Activated B cell treated with CpG ODN at 0.5 μM for 24 hours (primary cell): ENCODE data around the gene HACD3. TPM values are rescaled to one million over a fixed set of nuclear protein-coding genes. Genes with fewer than 3 reads are reported as not detected.

Source experiments
- ATAC-seq: fragments of 200-7000 bp; cut with Tn5 transposase; one replicate; pipeline ENCODE4 v1.10.0; 2021; ENCODE audit warnings: low read depth, mild to moderate bottlenecking, moderate library complexity
- CTCF ChIA-PET: fragments of 350-600 bp; sonication (Branson Sonifier 250); formaldehyde crosslinking; loops from one replicate; lab custom pipeline; 2021; ENCODE audit warnings: antibody characterized with exemption; lab: Charles Lee
- POLR2A ChIA-PET: fragments of 350-600 bp; sonication (Branson Sonifier 250); formaldehyde crosslinking; loops from one replicate; lab custom pipeline; 2021; ENCODE audit warnings: antibody characterized with exemption; lab: Charles Lee
- DNase-seq: peaks from one replicate; pipeline ENCODE4 v3.0.0; 2022
- H3K27ac Mint-ChIP-seq: one replicate; pipeline ENCODE4 v1.8.0; 2020; ENCODE audit warnings: mixed read lengths
- H3K27me3 Mint-ChIP-seq: one replicate; pipeline ENCODE4 v1.8.0; 2021; ENCODE audit warnings: mixed read lengths
- H3K36me3 Mint-ChIP-seq: one replicate; pipeline ENCODE4 v1.8.0; 2021; ENCODE audit warnings: low read depth, mixed read lengths
- H3K4me1 Mint-ChIP-seq: one replicate; pipeline ENCODE4 v1.8.0; 2021; ENCODE audit warnings: mixed read lengths
- H3K4me3 Mint-ChIP-seq: one replicate; pipeline ENCODE4 v1.8.0; 2020; ENCODE audit warnings: mild to moderate bottlenecking, mixed read lengths
- H3K9me3 Mint-ChIP-seq: one replicate; pipeline ENCODE4 v1.8.0; 2020; ENCODE audit warnings: mixed read lengths
- intact Hi-C: fragments of 100-400 bp; cut with micrococcal nuclease; formaldehyde crosslinking; loops from one replicate; pipeline ENCODE4 v1.15.1; 2024
- total RNA-seq: library from RNA; stranded (reverse); gene quantifications from 2 replicates; pipeline ENCODE4 v1.2.3, GENCODE V29; 2022
- TF ChIP-seq, protein P1 (sequence below): fragments of 200-600 bp; IDR thresholded peaks from one replicate; pipeline ENCODE4 v1.8.0; 2022; ENCODE audit warnings: antibody characterized with exemption, mild to moderate bottlenecking

Gene HACD3, protein sequence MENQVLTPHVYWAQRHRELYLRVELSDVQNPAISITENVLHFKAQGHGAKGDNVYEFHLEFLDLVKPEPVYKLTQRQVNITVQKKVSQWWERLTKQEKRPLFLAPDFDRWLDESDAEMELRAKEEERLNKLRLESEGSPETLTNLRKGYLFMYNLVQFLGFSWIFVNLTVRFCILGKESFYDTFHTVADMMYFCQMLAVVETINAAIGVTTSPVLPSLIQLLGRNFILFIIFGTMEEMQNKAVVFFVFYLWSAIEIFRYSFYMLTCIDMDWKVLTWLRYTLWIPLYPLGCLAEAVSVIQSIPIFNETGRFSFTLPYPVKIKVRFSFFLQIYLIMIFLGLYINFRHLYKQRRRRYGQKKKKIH
- 11.5 and 12.1 TPM in 2 replicates for total RNA-seq

DNA sequence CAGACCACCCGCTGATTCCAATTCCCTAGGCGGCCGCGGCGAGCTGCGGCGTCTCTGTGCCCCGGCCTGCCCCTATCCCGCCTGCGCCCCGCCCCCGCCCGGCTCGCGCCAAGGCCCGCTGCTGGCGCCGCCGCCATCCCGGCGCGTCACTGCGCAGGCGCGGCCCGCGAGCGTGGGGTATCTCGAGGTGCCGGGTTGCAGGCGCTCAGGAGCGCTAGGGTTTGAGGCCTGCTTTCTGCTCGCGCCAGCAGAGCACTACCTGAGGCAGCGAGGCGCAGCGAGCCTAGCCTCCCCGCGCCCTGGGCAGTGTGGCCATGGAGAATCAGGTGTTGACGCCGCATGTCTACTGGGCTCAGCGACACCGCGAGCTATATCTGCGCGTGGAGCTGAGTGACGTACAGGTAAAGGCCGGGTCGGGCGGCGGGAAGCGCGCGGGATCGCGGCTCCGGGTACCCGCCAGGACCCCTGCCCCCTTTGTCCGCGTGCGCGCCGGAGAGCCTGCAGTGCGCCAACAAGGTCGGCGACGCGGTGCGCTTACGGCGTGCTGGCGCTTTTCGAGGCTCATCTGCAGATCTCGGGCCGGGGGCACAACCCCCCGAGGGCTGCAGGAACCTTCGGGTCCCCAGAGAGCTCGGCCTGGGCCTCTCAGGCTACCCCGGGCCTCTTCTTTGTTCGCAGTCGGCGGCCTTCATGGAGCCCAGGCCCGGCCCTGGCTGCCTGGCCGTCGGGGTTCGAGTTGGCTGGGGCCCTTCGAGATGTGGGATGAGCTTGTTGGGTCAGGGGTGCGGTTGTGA lies at the start of gene HACD3:
Gene HACD3 (plus strand): TSS at position 146 of the 794 bp plus-strand sequence. CDS start 169 bp downstream, at position 315.
- H3K27ac Mint-ChIP-seq: peak within 1 kb of the TSS; percentile 74
- peak within 1 kb of the TSS; percentile 87 for H3K4me3 Mint-ChIP-seq
- peaks cover 3% of the 10 kb centered on the region for H3K36me3 Mint-ChIP-seq
- ChIA-PET CTCF (interaction anchor here (0.8 to 1.7 kb wide), 4 partner anchors 14 to 80 kb away, joined by 3 to 10 read pairs (median 3); partner anchors contain the start of gene INTS14), POLR2A (interaction anchor here (0.5 to 1.6 kb wide), 7 partner anchors 27 to 1664 kb away, joined by 3 to 7 read pairs (median 4); partner anchors contain the start of genes INTS14 and RNU5B-1)
- ATAC-seq (peak; percentile 98), DNase-seq (peak; percentile 92)
- no peaks in the 10 kb centered on the region for H3K27me3 Mint-ChIP-seq
- H3K9me3 Mint-ChIP-seq: no peaks in the 10 kb centered on the region
- TF ChIP-seq, protein P1, sequence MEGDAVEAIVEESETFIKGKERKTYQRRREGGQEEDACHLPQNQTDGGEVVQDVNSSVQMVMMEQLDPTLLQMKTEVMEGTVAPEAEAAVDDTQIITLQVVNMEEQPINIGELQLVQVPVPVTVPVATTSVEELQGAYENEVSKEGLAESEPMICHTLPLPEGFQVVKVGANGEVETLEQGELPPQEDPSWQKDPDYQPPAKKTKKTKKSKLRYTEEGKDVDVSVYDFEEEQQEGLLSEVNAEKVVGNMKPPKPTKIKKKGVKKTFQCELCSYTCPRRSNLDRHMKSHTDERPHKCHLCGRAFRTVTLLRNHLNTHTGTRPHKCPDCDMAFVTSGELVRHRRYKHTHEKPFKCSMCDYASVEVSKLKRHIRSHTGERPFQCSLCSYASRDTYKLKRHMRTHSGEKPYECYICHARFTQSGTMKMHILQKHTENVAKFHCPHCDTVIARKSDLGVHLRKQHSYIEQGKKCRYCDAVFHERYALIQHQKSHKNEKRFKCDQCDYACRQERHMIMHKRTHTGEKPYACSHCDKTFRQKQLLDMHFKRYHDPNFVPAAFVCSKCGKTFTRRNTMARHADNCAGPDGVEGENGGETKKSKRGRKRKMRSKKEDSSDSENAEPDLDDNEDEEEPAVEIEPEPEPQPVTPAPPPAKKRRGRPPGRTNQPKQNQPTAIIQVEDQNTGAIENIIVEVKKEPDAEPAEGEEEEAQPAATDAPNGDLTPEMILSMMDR: no peak
- intact Hi-C loops: loop anchor here (5.0 kb wide), 2 partner anchors 82 to 262 kb away; partner anchors contain the start of genes DENND4A and INTS14
- H3K4me1 Mint-ChIP-seq: peaks cover 21% of the 10 kb centered on the region

DNA sequence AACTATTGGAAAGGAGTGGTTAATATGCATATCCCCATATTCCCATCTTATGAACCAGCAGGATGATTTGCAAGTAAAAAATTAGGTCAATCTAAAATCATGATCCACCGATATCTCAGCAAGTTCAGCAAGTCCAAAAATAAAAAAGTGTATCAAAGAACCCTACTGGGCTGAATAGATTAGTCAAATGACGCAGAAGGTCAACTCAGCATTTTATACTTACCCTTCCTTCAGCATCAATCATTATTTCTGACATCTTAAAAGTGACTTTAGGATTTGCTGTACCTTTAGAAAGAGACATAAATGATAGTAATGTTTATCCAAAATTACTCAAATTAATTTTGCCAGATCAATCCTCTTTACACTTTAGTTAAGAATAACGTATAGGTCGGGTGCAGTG lies 45.4 kb upstream of the HACD3 start:
- Mint-ChIP-seq H3K36me3 (peaks cover 66% of the 10 kb centered on the region), H3K4me3 (no peak overlapping the region), H3K4me1 (no peaks in the 10 kb centered on the region), H3K27me3 (no peaks in the 10 kb centered on the region), H3K9me3 (no peaks in the 10 kb centered on the region), H3K27ac (no peak overlapping the region)
- CTCF ChIA-PET: no interaction called here
- ATAC-seq (no peak), DNase-seq (no peak)
- intact Hi-C loops: no loop called here
- POLR2A ChIA-PET: interaction anchor here (0.6 kb wide), 1 partner anchor 35 kb away, joined by 3 read pairs; no protein-coding TSS in a partner anchor
- TF ChIP-seq, protein P1: no peak

DNA sequence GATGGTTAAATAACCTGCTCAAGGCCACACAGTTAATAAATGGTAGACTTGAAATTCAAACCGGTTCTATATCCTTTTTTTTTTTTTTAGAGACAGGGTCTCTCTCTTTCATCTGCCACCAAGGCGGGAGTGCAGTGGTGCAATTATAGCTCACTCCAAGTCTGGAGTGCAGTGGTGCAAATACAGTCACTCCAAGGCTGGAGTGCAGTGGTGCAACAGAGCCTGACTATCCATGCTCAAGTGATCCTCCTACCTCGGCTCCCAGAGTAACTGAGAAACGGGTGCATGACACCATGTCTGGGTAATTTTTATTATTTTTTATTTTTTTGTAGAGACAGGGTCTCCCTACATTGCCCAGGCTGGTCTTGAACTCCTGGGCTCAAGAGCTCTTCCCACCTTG lies 36.2 kb upstream of the HACD3 start:
- Mint-ChIP-seq H3K9me3 (no peaks in the 10 kb centered on the region), H3K36me3 (peaks cover 61% of the 10 kb centered on the region), H3K27me3 (no peaks in the 10 kb centered on the region), H3K27ac (no peak overlapping the region), H3K4me1 (peaks cover under 1% of the 10 kb centered on the region), H3K4me3 (no peak overlapping the region)
- TF ChIP-seq, protein P1: no peak
- ChIA-PET CTCF (no interaction called here), POLR2A (no interaction called here)
- intact Hi-C loops: no loop called here
- ATAC-seq (no peak), DNase-seq (no peak)

DNA sequence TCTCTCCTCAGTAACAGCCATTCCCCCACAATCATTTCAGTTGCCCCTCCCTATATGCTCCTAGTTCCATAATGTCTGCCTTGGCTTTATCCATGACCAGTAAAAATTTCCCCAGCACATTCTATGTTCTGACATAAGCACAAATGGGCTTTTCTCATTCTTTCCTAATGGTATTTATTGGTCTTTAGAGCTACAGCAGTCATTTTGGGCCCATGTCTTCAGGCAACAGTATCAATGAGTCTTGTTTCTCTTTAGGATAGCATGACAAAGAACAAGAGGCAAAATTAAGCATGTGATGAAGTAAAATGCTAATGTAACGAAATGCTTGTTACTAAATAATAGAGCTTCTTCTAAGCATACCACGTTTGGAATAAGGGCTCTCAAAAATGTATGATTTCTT lies 20.9 kb upstream of the HACD3 start:
- ChIA-PET CTCF (no interaction called here), POLR2A (no interaction called here)
- H3K4me3 Mint-ChIP-seq: no peak overlapping the region
- DNase-seq (no peak), ATAC-seq (no peak)
- no peaks in the 10 kb centered on the region for H3K27me3 Mint-ChIP-seq
- intact Hi-C loops: no loop called here
- TF ChIP-seq, protein P1: no peak
- H3K4me1 Mint-ChIP-seq: peaks cover 14% of the 10 kb centered on the region
- peaks cover 57% of the 10 kb centered on the region for H3K36me3 Mint-ChIP-seq
- no peaks in the 10 kb centered on the region for H3K9me3 Mint-ChIP-seq
- no peak overlapping the region for H3K27ac Mint-ChIP-seq

DNA sequence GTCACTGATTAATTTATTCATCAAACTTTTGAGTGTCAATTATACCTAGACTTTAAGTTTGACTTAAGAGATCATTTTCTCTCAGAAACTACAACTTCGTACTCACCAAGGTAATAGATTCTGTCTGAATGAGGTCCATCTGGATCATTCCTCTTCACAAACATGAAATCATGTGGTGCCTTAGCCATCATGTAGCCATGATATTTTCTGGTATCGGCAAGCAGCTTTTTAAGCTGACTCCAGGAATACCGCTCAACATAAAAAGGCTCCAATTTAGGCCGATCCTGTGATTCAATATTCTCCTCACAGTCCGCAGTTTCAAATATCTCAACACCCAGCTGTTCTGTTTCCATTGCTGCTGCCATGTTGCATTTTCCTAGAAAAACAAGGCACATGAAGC lies 18.1 kb upstream of the HACD3 start:
- ATAC-seq: no peak
- no peak for DNase-seq
- H3K27me3 Mint-ChIP-seq: no peaks in the 10 kb centered on the region
- POLR2A ChIA-PET: interaction anchor here (1.1 to 1.5 kb wide), 2 partner anchors 208 to 782 kb away, joined by 3 read pairs; partner anchors contain the start of gene RNU5B-1
- CTCF ChIA-PET: no interaction called here
- H3K36me3 Mint-ChIP-seq: peaks cover 65% of the 10 kb centered on the region
- H3K4me1 Mint-ChIP-seq: peaks cover 37% of the 10 kb centered on the region
- H3K4me3 Mint-ChIP-seq: no peak overlapping the region
- intact Hi-C loops: no loop called here
- no peak overlapping the region for H3K27ac Mint-ChIP-seq
- TF ChIP-seq, protein P1: no peak
- no peaks in the 10 kb centered on the region for H3K9me3 Mint-ChIP-seq
